HEK293 (cell line): Measurements from ENCODE around the gene IBA57.

Experiments used
- CTCF ChIA-PET: fragments of 350-600 bp; formaldehyde crosslinking; extraction: SDS; loops from one replicate; lab custom pipeline; 2021; ENCODE audit warnings: antibody characterized with exemption; lab: Yijun Ruan, JAX
- POLR2A ChIA-PET: fragments of 300-600 bp; formaldehyde crosslinking; extraction: SDS; loops from one replicate; lab custom pipeline; 2020; ENCODE audit warnings: antibody characterized with exemption, inconsistent platforms; lab: Yijun Ruan, JAX
- H3K27ac ChIP-seq: fragments of 200-500 bp; sonication (Bioruptor generic); 2 replicates; pipeline ENCODE4 v1.5.1; 2014; ENCODE audit warnings: low read depth, low read length, control low read depth, inconsistent platforms; ENCODE audit errors: extremely low read depth
- H3K36me3 ChIP-seq, 2 experiments: fragments of 200-500 bp in 1 of 2; sonication (Bioruptor generic) in 1 of 2; 1 replicate in 1 of 2; 2 replicates in 1 of 2; pipeline ENCODE4 v1.5.1; 2014 to 2017; ENCODE audit warnings: inconsistent platforms in 2 of 2, low read length in 2 of 2; ENCODE audit not compliant: control insufficient read depth in 2 of 2, insufficient read depth in 1 of 2
- H3K4me1 ChIP-seq: fragments of 200-500 bp; sonication (Bioruptor generic); 2 replicates; pipeline ENCODE4 v1.5.1; 2014; ENCODE audit warnings: mild to moderate bottlenecking, low read length, inconsistent platforms; ENCODE audit not compliant: control insufficient read depth, insufficient read depth
- H3K4me3 ChIP-seq: 2 replicates; pipeline ENCODE4 v1.5.1; 2011; ENCODE audit warnings: low read depth, mild to moderate bottlenecking, control low read depth, low read length, moderate library complexity
- H3K9me3 ChIP-seq: fragments of 200-500 bp; sonication (Bioruptor generic); 2 replicates; pipeline ENCODE4 v1.5.1; 2014; ENCODE audit warnings: low read depth, low read length, inconsistent platforms; ENCODE audit not compliant: control insufficient read depth, insufficient read depth
- GLI4 ChIP-seq: fragments of 450-650 bp; formaldehyde crosslinking; IDR thresholded peaks from 2 replicates; pipeline ENCODE4 v1.5.1; 2016; ENCODE audit warnings: missing biosample characterization, missing genetic modification characterization
- GLIS1 ChIP-seq: fragments of 450-650 bp; formaldehyde crosslinking; IDR thresholded peaks from 2 replicates; pipeline ENCODE4 v1.5.1; 2016; ENCODE audit warnings: missing biosample characterization, missing genetic modification characterization
- KLF9 ChIP-seq: fragments of 450-650 bp; formaldehyde crosslinking; IDR thresholded peaks from 2 replicates; pipeline ENCODE4 v1.5.1; 2016; ENCODE audit warnings: missing biosample characterization, missing genetic modification characterization, low read depth
- OVOL3 ChIP-seq: fragments of 450-650 bp; formaldehyde crosslinking; IDR thresholded peaks from 2 replicates; pipeline ENCODE4 v1.5.1; 2016; ENCODE audit warnings: missing biosample characterization, missing genetic modification characterization
- REPIN1 ChIP-seq: fragments of 450-650 bp; formaldehyde crosslinking; IDR thresholded peaks from 2 replicates; pipeline ENCODE4 v1.5.1; 2017; ENCODE audit warnings: missing biosample characterization, missing genetic modification characterization, low read depth
- TCF7L2 ChIP-seq: IDR thresholded peaks from 2 replicates; pipeline ENCODE4 v1.6.1; 2011; ENCODE audit warnings: low read depth, mild to moderate bottlenecking, inconsistent platforms, low read length, moderate library complexity, borderline replicate concordance
- YY2 ChIP-seq: fragments of 450-650 bp; formaldehyde crosslinking; IDR thresholded peaks from 2 replicates; pipeline ENCODE4 v1.5.1; 2016; ENCODE audit warnings: missing biosample characterization, missing genetic modification characterization
- ZBTB1 ChIP-seq: fragments of 450-650 bp; formaldehyde crosslinking; IDR thresholded peaks from 2 replicates; pipeline ENCODE4 v1.5.1; 2016; ENCODE audit warnings: missing biosample characterization, missing genetic modification characterization
- ZBTB44 ChIP-seq: fragments of 450-650 bp; IDR thresholded peaks from 2 replicates; pipeline ENCODE4 v1.5.1; 2018; ENCODE audit warnings: missing biosample characterization, mild to moderate bottlenecking, missing genetic modification characterization
- ZBTB48 ChIP-seq: fragments of 450-650 bp; formaldehyde crosslinking; IDR thresholded peaks from 2 replicates; pipeline ENCODE4 v1.5.1; 2016; ENCODE audit warnings: missing biosample characterization, missing genetic modification characterization
- ZFP3 ChIP-seq: fragments of 450-650 bp; formaldehyde crosslinking; IDR thresholded peaks from 2 replicates; pipeline ENCODE4 v1.5.1; 2016; ENCODE audit warnings: low read depth, missing biosample characterization, missing genetic modification characterization
- ZNF10 ChIP-seq: fragments of 450-650 bp; formaldehyde crosslinking; IDR thresholded peaks from 2 replicates; pipeline ENCODE4 v1.5.1; 2017; ENCODE audit warnings: missing biosample characterization, missing genetic modification characterization
- ZNF121 ChIP-seq: fragments of 450-650 bp; formaldehyde crosslinking; IDR thresholded peaks from 2 replicates; pipeline ENCODE4 v1.5.1; 2016; ENCODE audit warnings: missing biosample characterization, missing genetic modification characterization
- ZNF133 ChIP-seq: fragments of 450-650 bp; formaldehyde crosslinking; IDR thresholded peaks from 2 replicates; pipeline ENCODE4 v1.5.1; 2016; ENCODE audit warnings: missing biosample characterization, missing genetic modification characterization
- ZNF324 ChIP-seq: fragments of 450-650 bp; formaldehyde crosslinking; IDR thresholded peaks from 2 replicates; pipeline ENCODE4 v1.5.1; 2016; ENCODE audit warnings: missing biosample characterization, missing genetic modification characterization
- ZNF404 ChIP-seq: fragments of 450-650 bp; formaldehyde crosslinking; IDR thresholded peaks from 2 replicates; pipeline ENCODE4 v1.5.1; 2017; ENCODE audit warnings: missing biosample characterization, missing genetic modification characterization
- ZNF518A ChIP-seq: fragments of 450-650 bp; formaldehyde crosslinking; conservative IDR thresholded peaks from 2 replicates; pipeline ENCODE4 v1.5.1; 2016; ENCODE audit warnings: low read depth, missing biosample characterization, missing genetic modification characterization
- ZNF558 ChIP-seq: fragments of 450-650 bp; formaldehyde crosslinking; IDR thresholded peaks from 2 replicates; pipeline ENCODE4 v1.5.1; 2016; ENCODE audit warnings: missing biosample characterization, missing genetic modification characterization
- ZNF560 ChIP-seq: fragments of 450-650 bp; formaldehyde crosslinking; IDR thresholded peaks from 2 replicates; pipeline ENCODE4 v1.5.1; 2017; ENCODE audit warnings: missing biosample characterization, missing genetic modification characterization, borderline replicate concordance
- ZNF561 ChIP-seq: fragments of 450-650 bp; IDR thresholded peaks from 2 replicates; pipeline ENCODE4 v1.5.1; 2018; ENCODE audit warnings: missing biosample characterization, missing genetic modification characterization, borderline replicate concordance
- ZNF571 ChIP-seq: fragments of 450-650 bp; formaldehyde crosslinking; IDR thresholded peaks from 2 replicates; pipeline ENCODE4 v1.5.0; 2017; ENCODE audit warnings: missing biosample characterization, missing genetic modification characterization
- ZNF624 ChIP-seq: fragments of 450-650 bp; formaldehyde crosslinking; IDR thresholded peaks from 2 replicates; pipeline ENCODE4 v1.5.1; 2017; ENCODE audit warnings: missing biosample characterization, missing genetic modification characterization
- ZNF626 ChIP-seq: fragments of 450-650 bp; sonication (Bioruptor Pico); formaldehyde crosslinking; IDR thresholded peaks from 2 replicates; pipeline ENCODE4 v1.5.1; 2018; ENCODE audit warnings: missing biosample characterization, missing genetic modification characterization, inconsistent platforms
- ZNF664 ChIP-seq: fragments of 450-650 bp; formaldehyde crosslinking; IDR thresholded peaks from 2 replicates; pipeline ENCODE4 v1.5.1; 2016; ENCODE audit warnings: missing biosample characterization, missing genetic modification characterization
- ZNF768 ChIP-seq: fragments of 450-650 bp; formaldehyde crosslinking; IDR thresholded peaks from 2 replicates; pipeline ENCODE4 v1.5.1; 2018; ENCODE audit warnings: missing biosample characterization, mild to moderate bottlenecking, missing genetic modification characterization
- ZSCAN23 ChIP-seq: fragments of 450-650 bp; formaldehyde crosslinking; IDR thresholded peaks from 2 replicates; pipeline ENCODE4 v1.5.1; 2016; ENCODE audit warnings: missing biosample characterization, missing genetic modification characterization
- TF ChIP-seq, protein P1 (sequence below): fragments of 450-650 bp; formaldehyde crosslinking; IDR thresholded peaks from 2 replicates; pipeline ENCODE4 v1.5.1; 2017; ENCODE audit warnings: missing biosample characterization, missing genetic modification characterization

IBA57 gene

DNA sequence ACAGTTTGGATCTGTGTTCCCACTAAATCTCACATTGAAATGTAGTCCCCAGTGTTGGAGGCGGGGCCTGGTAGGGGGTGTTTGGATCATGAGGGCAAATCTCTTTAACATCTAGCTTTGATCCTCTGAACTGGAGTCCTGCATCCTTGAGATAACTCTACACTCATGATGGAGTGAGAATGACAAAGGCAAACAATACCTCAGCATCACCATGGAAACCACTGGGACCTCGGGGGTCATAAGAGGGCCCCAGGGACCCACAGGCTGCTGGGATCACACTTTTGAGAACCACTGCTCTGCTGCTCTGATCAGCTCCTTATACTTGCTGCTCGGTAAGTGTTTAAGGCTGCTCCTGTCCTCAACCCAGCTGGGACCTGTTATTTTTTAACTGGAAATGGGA is 28.8 kb downstream of the IBA57 start (continued):
- TF ChIP-seq ZNF121 (tag by site-specific recombination) (no peak), ZNF561 (no peak), ZBTB1 (tag by site-specific recombination) (no peak), ZNF624 (no peak), KLF9 (tag by site-specific recombination) (no peak), ZSCAN23 (tag by site-specific recombination) (no peak)

DNA sequence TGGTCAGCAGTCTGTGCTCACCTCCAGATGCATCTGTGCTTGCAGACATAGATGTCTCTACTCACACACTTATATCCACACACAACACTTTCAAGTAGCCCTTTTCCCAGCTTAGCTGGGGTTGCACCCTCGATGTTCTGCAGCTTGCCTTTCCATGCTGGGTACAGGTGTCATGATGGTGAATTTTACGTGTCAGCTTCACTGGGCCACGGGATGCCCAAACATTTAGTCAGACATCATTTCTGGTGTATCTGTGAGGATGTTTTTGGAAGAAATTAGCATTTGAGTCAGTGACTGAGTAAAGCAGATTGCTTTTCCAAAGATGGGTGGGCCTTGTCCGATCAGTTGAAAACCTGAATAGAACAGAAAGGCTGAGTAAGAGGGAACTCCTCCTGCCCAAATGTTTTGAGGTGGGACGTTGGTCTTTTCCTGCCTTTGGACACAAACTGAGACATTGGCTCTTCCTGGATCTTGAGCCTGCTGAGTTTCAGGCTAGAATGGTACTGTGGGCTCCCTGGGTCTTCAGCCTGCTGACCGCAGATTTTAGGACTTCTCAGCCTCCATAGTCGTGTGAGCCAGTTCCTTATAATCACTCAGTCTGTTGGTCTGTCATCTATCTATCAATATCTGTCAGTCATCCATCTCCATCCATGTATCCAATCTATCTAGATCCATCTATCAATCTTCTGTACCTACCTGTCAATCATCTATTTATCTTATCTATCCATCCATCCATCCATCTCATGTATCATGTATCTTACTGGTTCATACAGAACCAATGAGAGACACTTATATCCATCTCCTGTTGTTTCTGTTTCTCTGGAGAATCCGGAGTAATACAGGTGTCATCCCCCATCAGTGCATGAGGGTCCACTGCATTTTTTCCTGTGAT is 29.6 kb downstream of the IBA57 start:
- POLR2A ChIA-PET = no interaction called here

GRCh38 chr1:228197555-228198147 is 32.0 kb downstream of the IBA57 start:
- ChIA-PET CTCF (no interaction called here), POLR2A (no interaction called here)
- Histone ChIP-seq H3K36me3 (no peaks in the 10 kb centered on the region), H3K4me1 (no peaks in the 10 kb centered on the region), H3K9me3 (no peaks in the 10 kb centered on the region), H3K4me3 (no peak overlapping the region), H3K27ac (no peak overlapping the region)
- TF ChIP-seq ZNF560 (no peak), TCF7L2 (no peak), ZNF571 (tag by site-specific recombination) (no peak), GLIS1 (tag by site-specific recombination) (no peak), ZNF404 (tag by site-specific recombination) (no peak), YY2 (tag by site-specific recombination) (no peak), ZNF664 (tag by site-specific recombination) (no peak), ZNF324 (tag by site-specific recombination) (no peak), ZNF558 (tag by site-specific recombination) (no peak), ZFP3 (tag by site-specific recombination) (no peak), ZNF626 (no peak), ZBTB44 (tag by site-specific recombination) (no peak), REPIN1 (no peak), GLI4 (no peak), ZNF518A (no peak)

More for the DNA sequence above, 29.6 kb downstream of the IBA57 start:
- no peaks in the 10 kb centered on the region for H3K9me3 ChIP-seq
- no peak overlapping the region for H3K4me3 ChIP-seq
- H3K4me1 ChIP-seq = no peaks in the 10 kb centered on the region
- H3K36me3 ChIP-seq = no peaks in the 10 kb centered on the region
- no peak overlapping the region for H3K27ac ChIP-seq
- CTCF ChIA-PET = interaction anchor here (0.6 kb wide), 1 partner anchor 9 kb away, joined by 3 read pairs; no protein-coding TSS in a partner anchor
- no peak for TF ChIP-seq ZNF768
- no peak for TF ChIP-seq OVOL3 (tag by site-specific recombination)
- no peak for TF ChIP-seq ZBTB48 (tag by site-specific recombination)
- TF ChIP-seq ZNF133 (tag by site-specific recombination) = no peak
- TF ChIP-seq ZNF10 (tag by site-specific recombination) = peak; percentile 99
- no peak for TF ChIP-seq ZBTB1 (tag by site-specific recombination)
- TF ChIP-seq, protein P1, sequence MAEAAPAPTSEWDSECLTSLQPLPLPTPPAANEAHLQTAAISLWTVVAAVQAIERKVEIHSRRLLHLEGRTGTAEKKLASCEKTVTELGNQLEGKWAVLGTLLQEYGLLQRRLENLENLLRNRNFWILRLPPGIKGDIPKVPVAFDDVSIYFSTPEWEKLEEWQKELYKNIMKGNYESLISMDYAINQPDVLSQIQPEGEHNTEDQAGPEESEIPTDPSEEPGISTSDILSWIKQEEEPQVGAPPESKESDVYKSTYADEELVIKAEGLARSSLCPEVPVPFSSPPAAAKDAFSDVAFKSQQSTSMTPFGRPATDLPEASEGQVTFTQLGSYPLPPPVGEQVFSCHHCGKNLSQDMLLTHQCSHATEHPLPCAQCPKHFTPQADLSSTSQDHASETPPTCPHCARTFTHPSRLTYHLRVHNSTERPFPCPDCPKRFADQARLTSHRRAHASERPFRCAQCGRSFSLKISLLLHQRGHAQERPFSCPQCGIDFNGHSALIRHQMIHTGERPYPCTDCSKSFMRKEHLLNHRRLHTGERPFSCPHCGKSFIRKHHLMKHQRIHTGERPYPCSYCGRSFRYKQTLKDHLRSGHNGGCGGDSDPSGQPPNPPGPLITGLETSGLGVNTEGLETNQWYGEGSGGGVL (tag by site-specific recombination) = no peak
